GM19397 (cell line): ENCODE measurements around the gene UAP1L1.

Experiments
- ATAC-seq: cut with Tn5 transposase; IDR thresholded peaks from one replicate; pipeline ENCODE4 v1.9.1; 2021; ENCODE audit warnings: mild to moderate bottlenecking, moderate library complexity; ENCODE audit not compliant: unreplicated experiment

UAP1L1 gene

GRCh38 chr9:137089232-137089947 lies 12.1 kb downstream of the UAP1L1 start:
- no peak for ATAC-seq

- ATAC-seq = peak; percentile 77
Observed at GRCh38 chr9:137095664-137096517, 18.6 kb downstream of the UAP1L1 start.

GRCh38 chr9:137096785-137097546 lies 19.6 kb downstream of the UAP1L1 start:
- no peak for ATAC-seq

- ATAC-seq = no peak
Observed at GRCh38 chr9:137097761-137098462, 20.6 kb downstream of the UAP1L1 start.

DNA sequence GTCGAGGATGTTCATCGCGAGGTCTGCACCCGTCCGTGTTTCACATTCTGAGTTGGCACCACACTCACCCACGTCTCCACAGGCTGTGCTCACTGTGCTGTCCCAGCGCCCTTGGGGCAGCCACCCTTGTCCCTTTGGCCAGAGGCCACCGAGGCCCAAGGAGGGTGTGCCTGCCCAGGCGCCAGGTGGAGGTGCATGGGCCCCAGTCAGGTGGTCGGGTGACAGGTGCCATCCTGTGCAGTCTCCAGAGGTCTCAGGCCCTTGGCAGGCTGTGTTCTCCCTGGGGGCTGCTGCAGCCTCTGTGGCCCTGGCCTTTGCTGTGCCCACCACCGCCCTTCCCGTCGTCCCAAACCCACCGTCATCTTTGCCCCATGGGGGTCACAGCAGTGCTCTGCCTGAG lies 21.9 kb downstream of the UAP1L1 start:
- ATAC-seq = no peak

- no peak for ATAC-seq
Observed at GRCh38 chr9:137103206-137103999, 26.1 kb downstream of the UAP1L1 start.

- no peak for ATAC-seq
Observed at GRCh38 chr9:137105814-137106661, 28.7 kb downstream of the UAP1L1 start.

- no peak for ATAC-seq
Observed at GRCh38 chr9:137106662-137107250, 29.4 kb downstream of the UAP1L1 start.

- no peak for ATAC-seq
Observed at GRCh38 chr9:137107312-137107921, 30.1 kb downstream of the UAP1L1 start.

DNA sequence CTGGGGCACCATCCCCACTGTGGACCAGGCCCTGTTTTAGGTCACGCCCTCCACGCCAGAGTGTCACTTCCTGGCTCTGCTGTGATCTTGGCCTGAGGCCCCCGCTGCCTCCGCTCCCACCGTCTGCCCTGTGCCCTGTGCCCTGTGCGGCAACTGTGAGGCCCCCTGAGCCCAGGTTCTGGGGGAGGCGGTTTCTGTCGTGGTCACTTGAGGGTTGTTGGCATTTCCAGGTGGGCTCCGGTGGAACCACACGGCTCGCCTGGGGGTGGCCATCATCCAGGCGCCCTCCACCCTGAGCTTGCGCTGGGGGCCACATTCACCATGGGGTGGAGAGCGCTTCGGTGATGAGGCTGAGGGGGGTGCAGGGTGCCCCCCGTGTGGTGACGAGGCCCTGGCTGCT lies 30.7 kb downstream of the UAP1L1 start:
- ATAC-seq = no peak

DNA sequence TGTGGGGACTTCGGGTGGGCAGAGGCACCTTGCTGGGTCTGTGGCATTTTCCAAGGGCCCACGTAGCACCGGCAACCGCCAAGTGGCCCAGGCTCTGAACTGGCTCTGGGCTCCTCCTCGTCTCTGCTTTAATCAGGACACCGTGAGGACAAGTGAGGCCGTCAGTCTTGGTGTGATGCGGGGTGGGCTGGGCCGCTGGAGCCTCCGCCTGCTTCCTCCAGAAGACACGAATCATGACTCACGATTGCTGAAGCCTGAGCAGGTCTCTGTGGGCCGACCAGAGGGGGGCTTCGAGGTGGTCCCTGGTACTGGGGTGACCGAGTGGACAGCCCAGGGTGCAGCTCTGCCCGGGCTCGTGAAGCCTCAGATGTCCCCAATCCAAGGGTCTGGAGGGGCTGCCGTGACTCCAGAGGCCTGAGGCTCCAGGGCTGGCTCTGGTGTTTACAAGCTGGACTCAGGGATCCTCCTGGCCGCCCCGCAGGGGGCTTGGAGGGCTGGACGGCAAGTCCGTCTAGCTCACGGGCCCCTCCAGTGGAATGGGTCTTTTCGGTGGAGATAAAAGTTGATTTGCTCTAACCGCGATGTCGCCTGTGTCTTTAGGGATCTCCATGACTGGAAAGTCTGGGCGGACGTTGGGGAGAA lies 31.4 kb downstream of the UAP1L1 start:
- no peak for ATAC-seq

GRCh38 chr9:137109250-137110146 lies 32.2 kb downstream of the UAP1L1 start:
- no peak for ATAC-seq

DNA sequence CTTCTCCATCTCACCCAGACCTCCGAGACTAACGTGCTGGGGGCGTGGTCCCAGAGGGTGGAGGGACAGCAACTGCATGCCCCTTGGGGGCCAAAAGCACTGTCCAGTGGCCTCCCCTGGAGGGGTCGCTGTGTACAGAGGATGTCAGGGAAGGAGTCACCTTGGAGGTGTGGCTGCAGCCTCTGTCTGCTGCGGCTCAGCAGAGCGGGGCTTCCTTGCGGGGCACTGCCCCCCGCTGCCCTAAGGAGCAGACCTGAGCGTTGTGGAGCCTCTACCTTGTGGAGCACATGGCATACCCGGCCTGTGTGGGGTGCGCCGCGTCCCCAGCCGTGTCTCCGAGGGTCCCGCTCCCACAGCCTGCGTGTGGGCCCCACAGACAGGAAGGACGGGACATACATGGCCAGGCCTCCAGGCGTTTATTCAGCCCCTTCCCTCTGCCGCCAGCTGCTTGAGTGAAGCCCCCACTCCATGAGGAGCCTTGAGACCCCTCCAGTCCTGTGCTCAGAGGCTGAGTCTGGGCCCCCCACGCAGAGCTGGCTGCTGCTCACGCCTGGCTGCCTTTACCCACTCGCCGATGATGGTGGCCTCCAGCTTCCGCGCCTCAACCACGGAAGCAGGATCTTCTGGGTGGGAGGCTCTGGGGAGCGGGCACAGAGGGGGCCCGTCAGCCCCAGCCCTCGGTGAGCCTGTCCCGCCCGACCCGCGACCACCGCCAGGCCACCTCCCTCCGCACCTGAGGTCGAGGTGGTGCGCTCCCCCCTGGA lies 33.0 kb downstream of the UAP1L1 start:
- ATAC-seq = no peak

GRCh38 chr9:137110911-137111787 lies 33.8 kb downstream of the UAP1L1 start:
- ATAC-seq = no peak
